Measurements from ENCODE around the gene SEC14L5.

DNA sequence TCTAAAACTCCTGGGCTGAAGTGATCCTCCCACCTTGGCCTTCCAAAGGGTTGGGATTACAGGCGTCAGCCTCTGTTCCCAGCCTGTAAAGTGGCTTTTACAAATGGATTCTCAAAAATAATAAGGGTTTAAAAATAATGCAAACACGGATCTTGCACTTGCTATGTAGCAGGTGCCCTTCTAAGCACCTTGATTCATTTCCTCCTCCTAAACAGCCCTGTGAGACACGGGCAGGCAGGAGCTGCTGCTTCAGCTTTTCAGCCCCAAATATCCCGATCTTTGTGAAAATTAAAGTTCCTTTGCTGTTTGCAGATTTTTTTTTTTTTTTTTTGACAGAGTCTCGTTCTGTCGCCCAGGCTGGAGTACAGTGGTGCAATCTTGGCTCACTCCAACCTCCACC lies 43.9 kb downstream of the SEC14L5 start:
- TF ChIP-seq, protein P1, sequence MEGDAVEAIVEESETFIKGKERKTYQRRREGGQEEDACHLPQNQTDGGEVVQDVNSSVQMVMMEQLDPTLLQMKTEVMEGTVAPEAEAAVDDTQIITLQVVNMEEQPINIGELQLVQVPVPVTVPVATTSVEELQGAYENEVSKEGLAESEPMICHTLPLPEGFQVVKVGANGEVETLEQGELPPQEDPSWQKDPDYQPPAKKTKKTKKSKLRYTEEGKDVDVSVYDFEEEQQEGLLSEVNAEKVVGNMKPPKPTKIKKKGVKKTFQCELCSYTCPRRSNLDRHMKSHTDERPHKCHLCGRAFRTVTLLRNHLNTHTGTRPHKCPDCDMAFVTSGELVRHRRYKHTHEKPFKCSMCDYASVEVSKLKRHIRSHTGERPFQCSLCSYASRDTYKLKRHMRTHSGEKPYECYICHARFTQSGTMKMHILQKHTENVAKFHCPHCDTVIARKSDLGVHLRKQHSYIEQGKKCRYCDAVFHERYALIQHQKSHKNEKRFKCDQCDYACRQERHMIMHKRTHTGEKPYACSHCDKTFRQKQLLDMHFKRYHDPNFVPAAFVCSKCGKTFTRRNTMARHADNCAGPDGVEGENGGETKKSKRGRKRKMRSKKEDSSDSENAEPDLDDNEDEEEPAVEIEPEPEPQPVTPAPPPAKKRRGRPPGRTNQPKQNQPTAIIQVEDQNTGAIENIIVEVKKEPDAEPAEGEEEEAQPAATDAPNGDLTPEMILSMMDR (IDR thresholded peaks at IDR 0.05 in 8 of 11, conservative IDR thresholded peaks at IDR 0.05 in 3 of 11): no peak
- TF ChIP-seq POLR2A (IDR thresholded peaks at IDR 0.05): no peak

All from spleen (tissue), 7 donors.